HL-60 (cell line): ENCODE measurements around the gene TMED8.

Experiments
- DNase-seq, 2 experiments: peaks; one replicate each; pipeline ENCODE4 v3.0.0-alpha.2; 2010 to 2020; ENCODE audit warnings: low read depth in 1 of 2, low spot score in 1 of 2
- H3K27ac ChIP-seq: fragments of 250-450 bp; sonication (Bioruptor Pico); replicated peaks from 2 replicates; pipeline ENCODE4 v1.5.1; 2020; ENCODE audit warnings: mild to moderate bottlenecking, moderate library complexity
- H3K27me3 ChIP-seq: fragments of 250-450 bp; sonication (Bioruptor Pico); 2 replicates; pipeline ENCODE4 v1.5.1; 2021; ENCODE audit warnings: mild to moderate bottlenecking, moderate library complexity; ENCODE audit not compliant: insufficient read depth, poor library complexity, severe bottlenecking
- H3K4me3 ChIP-seq: replicated peaks from 2 replicates; pipeline ENCODE4 v1.5.1; 2011; ENCODE audit warnings: mild to moderate bottlenecking, control low read depth, low read length; ENCODE audit not compliant: insufficient read depth
- GABPA ChIP-seq: IDR thresholded peaks from 2 replicates; pipeline ENCODE4 v1.6.1; 2012; ENCODE audit warnings: low read depth
- POLR2AphosphoS5 ChIP-seq: IDR thresholded peaks from 2 replicates; pipeline ENCODE4 v1.6.1; 2012; ENCODE audit warnings: low read depth
- SPI1 ChIP-seq: IDR thresholded peaks from 2 replicates; pipeline ENCODE4 v1.6.1; 2012; ENCODE audit warnings: low read depth, mild to moderate bottlenecking, borderline replicate concordance
- TF ChIP-seq, protein P1 (sequence below): IDR thresholded peaks from one replicate; pipeline ENCODE4 v1.5.1; 2011; ENCODE audit warnings: low read length, control low read depth, inconsistent platforms; ENCODE audit not compliant: insufficient read depth
- TF ChIP-seq, protein P2 (sequence below): IDR thresholded peaks from 2 replicates; pipeline ENCODE4 v1.6.1; 2012; ENCODE audit warnings: low read depth; ENCODE audit not compliant: insufficient replicate concordance

TMED8 gene

DNA sequence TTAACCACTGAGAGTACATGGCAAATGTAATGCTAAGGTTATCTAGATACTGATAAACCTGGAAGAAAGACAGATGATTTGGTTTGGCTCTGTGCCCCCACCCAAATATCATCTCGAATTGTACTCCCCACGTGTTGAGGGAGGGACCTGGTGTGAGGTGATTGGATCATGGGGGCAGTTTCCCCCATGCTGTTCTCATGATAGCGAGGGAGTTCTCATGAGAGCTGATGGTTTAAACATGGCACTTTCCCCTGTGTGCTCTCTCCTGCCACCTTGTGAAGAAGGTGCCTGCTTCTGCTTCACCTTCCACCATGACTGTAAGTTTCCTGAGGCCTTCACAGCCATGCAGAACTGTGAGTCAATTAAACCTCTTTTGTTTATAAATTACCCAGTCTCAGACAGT is 32.2 kb upstream of the TMED8 start:
- H3K27me3 ChIP-seq, result no peaks in the 10 kb centered on the region
- DNase-seq, result peak in 1 of 2 experiments; percentile 8
- no peak overlapping the region for H3K4me3 ChIP-seq
- no peak overlapping the region for H3K27ac ChIP-seq
- TF ChIP-seq POLR2AphosphoS5 (no peak), GABPA (no peak), SPI1 (no peak)
- TF ChIP-seq, protein P1, sequence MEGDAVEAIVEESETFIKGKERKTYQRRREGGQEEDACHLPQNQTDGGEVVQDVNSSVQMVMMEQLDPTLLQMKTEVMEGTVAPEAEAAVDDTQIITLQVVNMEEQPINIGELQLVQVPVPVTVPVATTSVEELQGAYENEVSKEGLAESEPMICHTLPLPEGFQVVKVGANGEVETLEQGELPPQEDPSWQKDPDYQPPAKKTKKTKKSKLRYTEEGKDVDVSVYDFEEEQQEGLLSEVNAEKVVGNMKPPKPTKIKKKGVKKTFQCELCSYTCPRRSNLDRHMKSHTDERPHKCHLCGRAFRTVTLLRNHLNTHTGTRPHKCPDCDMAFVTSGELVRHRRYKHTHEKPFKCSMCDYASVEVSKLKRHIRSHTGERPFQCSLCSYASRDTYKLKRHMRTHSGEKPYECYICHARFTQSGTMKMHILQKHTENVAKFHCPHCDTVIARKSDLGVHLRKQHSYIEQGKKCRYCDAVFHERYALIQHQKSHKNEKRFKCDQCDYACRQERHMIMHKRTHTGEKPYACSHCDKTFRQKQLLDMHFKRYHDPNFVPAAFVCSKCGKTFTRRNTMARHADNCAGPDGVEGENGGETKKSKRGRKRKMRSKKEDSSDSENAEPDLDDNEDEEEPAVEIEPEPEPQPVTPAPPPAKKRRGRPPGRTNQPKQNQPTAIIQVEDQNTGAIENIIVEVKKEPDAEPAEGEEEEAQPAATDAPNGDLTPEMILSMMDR, result no peak
- TF ChIP-seq, protein P2, sequence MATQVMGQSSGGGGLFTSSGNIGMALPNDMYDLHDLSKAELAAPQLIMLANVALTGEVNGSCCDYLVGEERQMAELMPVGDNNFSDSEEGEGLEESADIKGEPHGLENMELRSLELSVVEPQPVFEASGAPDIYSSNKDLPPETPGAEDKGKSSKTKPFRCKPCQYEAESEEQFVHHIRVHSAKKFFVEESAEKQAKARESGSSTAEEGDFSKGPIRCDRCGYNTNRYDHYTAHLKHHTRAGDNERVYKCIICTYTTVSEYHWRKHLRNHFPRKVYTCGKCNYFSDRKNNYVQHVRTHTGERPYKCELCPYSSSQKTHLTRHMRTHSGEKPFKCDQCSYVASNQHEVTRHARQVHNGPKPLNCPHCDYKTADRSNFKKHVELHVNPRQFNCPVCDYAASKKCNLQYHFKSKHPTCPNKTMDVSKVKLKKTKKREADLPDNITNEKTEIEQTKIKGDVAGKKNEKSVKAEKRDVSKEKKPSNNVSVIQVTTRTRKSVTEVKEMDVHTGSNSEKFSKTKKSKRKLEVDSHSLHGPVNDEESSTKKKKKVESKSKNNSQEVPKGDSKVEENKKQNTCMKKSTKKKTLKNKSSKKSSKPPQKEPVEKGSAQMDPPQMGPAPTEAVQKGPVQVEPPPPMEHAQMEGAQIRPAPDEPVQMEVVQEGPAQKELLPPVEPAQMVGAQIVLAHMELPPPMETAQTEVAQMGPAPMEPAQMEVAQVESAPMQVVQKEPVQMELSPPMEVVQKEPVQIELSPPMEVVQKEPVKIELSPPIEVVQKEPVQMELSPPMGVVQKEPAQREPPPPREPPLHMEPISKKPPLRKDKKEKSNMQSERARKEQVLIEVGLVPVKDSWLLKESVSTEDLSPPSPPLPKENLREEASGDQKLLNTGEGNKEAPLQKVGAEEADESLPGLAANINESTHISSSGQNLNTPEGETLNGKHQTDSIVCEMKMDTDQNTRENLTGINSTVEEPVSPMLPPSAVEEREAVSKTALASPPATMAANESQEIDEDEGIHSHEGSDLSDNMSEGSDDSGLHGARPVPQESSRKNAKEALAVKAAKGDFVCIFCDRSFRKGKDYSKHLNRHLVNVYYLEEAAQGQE, result no peak

DNA sequence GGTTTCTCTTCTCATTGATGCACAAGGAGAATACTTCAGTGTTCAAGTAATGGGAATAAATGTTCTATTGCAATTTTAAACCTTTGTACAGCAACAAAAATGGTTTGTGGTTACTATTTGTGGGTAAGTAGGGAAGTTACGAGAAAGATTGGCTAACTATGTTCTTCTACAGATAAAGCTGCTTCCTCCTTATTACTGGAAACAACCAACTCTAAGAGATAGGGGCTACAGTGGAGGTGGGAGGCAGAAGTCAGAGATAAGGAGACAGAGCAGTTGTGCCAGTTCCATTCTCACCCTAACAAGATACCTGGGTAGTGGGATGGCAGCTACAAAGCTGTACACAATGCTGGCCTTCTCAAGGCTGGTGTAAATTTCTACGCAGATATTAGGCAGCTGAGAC is 30.3 kb upstream of the TMED8 start:
- TF ChIP-seq, protein P2, result no peak
- TF ChIP-seq POLR2AphosphoS5, result no peak; the same call in 1 of the 2 replicates
- TF ChIP-seq, protein P1, result no peak
- peak; percentile 51; the same call in 1 of the 2 replicates for TF ChIP-seq SPI1
- TF ChIP-seq GABPA, result no peak
- peak; percentile 41 to 53 for DNase-seq

DNA sequence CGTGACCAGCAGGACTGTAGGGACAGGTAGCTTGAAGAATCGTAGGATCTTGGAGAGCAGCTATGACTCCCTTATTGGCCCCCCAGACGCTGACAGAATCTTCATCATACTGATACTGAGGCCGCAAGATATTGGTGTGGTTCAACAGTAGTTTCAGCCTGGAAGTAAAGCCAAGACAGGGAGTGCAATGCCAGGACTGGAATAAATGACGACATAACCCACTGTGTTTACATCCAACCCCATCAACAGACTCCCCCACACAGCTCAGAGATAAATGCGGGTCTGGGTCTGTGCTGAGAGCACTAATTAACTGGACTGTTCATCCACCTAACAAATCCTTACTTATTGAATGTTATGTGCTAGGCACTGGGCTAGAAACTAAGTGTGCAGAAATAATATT is 29.8 kb upstream of the TMED8 start:
- TF ChIP-seq, protein P1, result no peak
- TF ChIP-seq GABPA, result no peak
- TF ChIP-seq POLR2AphosphoS5, result no peak
- TF ChIP-seq SPI1, result no peak
- TF ChIP-seq, protein P2, result no peak
- Histone ChIP-seq H3K4me3 (no peak overlapping the region), H3K27me3 (no peaks in the 10 kb centered on the region), H3K27ac (peak overlapping the region; percentile 77)
- DNase-seq, result peak; percentile 49 to 66

More for the DNA sequence above, 30.3 kb upstream of the TMED8 start:
- Histone ChIP-seq H3K4me3 (0 out of 2 replicates have a peak overlapping the region, but pooled peaks have one; percentile 6), H3K27me3 (no peaks in the 10 kb centered on the region), H3K27ac (peak overlapping the region; percentile 77)
